ENCODE measurements around the gene STXBP6. TPM values are rescaled to one million over a fixed set of nuclear protein-coding genes. Genes with fewer than 3 reads are reported as not detected.

Gene STXBP6
- polyA plus RNA-seq, 1 donor (not counting 4 experiments of a cell fraction or from before 2014, with no cell fraction given): 1.4 TPM

- no peak for TF ChIP-seq CTCF (optimal IDR thresholded peaks at IDR 0.05 in 1 of 3, IDR thresholded peaks at IDR 0.05 in 1 of 3, conservative IDR thresholded peaks at IDR 0.05 in 1 of 3; ENCODE audit: extremely low read depth in 1 of 3, insufficient read depth in 2 of 3, low read length in 3 of 3)
- TF ChIP-seq EZH2 (IDR thresholded peaks at IDR 0.05; ENCODE audit: low read length): no peak
- Histone ChIP-seq H3K9me3 (ENCODE audit: control insufficient read depth, low read depth, low read length) (no peaks in the 10 kb centered on the region), H3K9ac (ENCODE audit: control insufficient read depth, extremely low read depth, insufficient read depth, low read length) (no peak overlapping the region), H3K4me3 (ENCODE audit: control insufficient read depth in 2 of 3, extremely low read depth in 1 of 3, insufficient read depth in 2 of 3, low read depth in 1 of 3, low read length in 3 of 3) (no peak overlapping the region), H3K27me3 (ENCODE audit: control insufficient read depth, extremely low read depth, insufficient read depth, low read length) (no peaks in the 10 kb centered on the region), H3K36me3 (ENCODE audit: control insufficient read depth in 2 of 2, extremely low read depth in 1 of 2, insufficient read depth in 2 of 2, low read length in 2 of 2) (no peaks in the 10 kb centered on the region), H3K4me1 (ENCODE audit: control insufficient read depth, extremely low read depth, insufficient read depth, low read length) (peaks cover 2% of the 10 kb centered on the region), H4K20me1 (ENCODE audit: control insufficient read depth, extremely low read depth, insufficient read depth, low read length) (no peaks in the 10 kb centered on the region), H3K4me2 (ENCODE audit: control insufficient read depth, extremely low read depth, insufficient read depth, low read depth, low read length) (no peak overlapping the region), H3K27ac (ENCODE audit: control insufficient read depth, insufficient read depth, low read length) (no peak overlapping the region), H3K9me1 (ENCODE audit: control insufficient read depth, extremely low read depth, insufficient read depth, low read length) (no peaks in the 10 kb centered on the region), H2AFZ (ENCODE audit: control insufficient read depth, low read length) (no peak overlapping the region), H3K79me2 (ENCODE audit: control insufficient read depth, insufficient read depth, low read length) (no peaks in the 10 kb centered on the region)
- dilution Hi-C loops (cut with MboI; ENCODE audit: extremely low pct_ligation_motif_present, low sequenced_read_pairs): no loop called here
- no peak for FAIRE-seq
- DNase-seq (ENCODE audit: low read depth, low spot score): no peak
These were observed 128.0 kb downstream of the STXBP6 start for GRCh38 chr14:24921903-24922302.

DNA sequence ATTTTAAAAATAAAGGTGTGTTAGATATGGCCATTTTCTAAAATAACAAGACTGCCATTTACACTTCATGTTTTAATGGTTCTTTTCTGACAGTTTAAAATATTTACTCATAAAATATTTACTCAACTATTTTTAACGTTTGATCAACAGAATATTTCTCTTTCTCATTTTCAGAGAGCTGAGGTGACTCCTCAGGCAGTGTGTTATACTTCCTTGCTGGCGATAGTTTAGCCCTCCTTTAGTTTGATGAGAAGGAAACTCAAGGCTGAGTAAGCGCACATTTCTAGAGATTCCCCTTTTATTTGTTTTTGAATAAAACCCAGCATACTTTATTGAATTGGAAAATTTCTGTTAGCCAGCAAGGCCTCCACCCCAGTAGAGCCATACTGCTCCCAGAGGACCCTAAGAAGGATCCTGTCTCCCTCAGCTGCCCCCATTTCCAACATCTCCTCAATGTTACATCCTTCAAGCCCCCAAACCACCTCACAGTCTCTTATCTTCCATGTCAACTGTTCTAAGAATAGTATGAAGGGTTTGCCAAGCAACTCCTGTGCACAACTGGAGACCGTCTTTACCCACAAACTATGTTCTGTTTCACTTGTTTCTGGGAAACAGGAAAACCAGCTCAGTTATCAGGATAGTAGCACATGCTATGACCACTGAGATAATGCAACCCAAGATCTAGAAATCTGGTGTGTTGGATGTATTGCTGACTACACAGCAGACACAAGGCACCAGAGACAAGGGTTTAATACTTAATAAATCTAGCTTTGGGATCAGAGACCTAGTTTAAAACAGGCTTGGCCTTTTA, 129.5 kb downstream of the STXBP6 start:
- no peak overlapping the region for H3K9ac ChIP-seq (ENCODE audit: control insufficient read depth, extremely low read depth, insufficient read depth, low read length)
- no peak overlapping the region for H3K4me3 ChIP-seq (ENCODE audit: control insufficient read depth in 2 of 3, extremely low read depth in 1 of 3, insufficient read depth in 2 of 3, low read depth in 1 of 3, low read length in 3 of 3)
- no peak overlapping the region for H3K27ac ChIP-seq (ENCODE audit: control insufficient read depth, insufficient read depth, low read length)
- H3K36me3 ChIP-seq (ENCODE audit: control insufficient read depth in 2 of 2, extremely low read depth in 1 of 2, insufficient read depth in 2 of 2, low read length in 2 of 2): no peaks in the 10 kb centered on the region
- H4K20me1 ChIP-seq (ENCODE audit: control insufficient read depth, extremely low read depth, insufficient read depth, low read length): no peaks in the 10 kb centered on the region
- no peak overlapping the region for H2AFZ ChIP-seq (ENCODE audit: control insufficient read depth, low read length)
- no peak for TF ChIP-seq CTCF (optimal IDR thresholded peaks at IDR 0.05 in 1 of 3, IDR thresholded peaks at IDR 0.05 in 1 of 3, conservative IDR thresholded peaks at IDR 0.05 in 1 of 3; ENCODE audit: extremely low read depth in 1 of 3, insufficient read depth in 2 of 3, low read length in 3 of 3)
- TF ChIP-seq EZH2 (IDR thresholded peaks at IDR 0.05; ENCODE audit: low read length): no peak
- H3K4me1 ChIP-seq (ENCODE audit: control insufficient read depth, extremely low read depth, insufficient read depth, low read length): peaks cover 2% of the 10 kb centered on the region
- H3K9me1 ChIP-seq (ENCODE audit: control insufficient read depth, extremely low read depth, insufficient read depth, low read length): no peaks in the 10 kb centered on the region
- no peaks in the 10 kb centered on the region for H3K27me3 ChIP-seq (ENCODE audit: control insufficient read depth, extremely low read depth, insufficient read depth, low read length)
- H3K4me2 ChIP-seq (ENCODE audit: control insufficient read depth, extremely low read depth, insufficient read depth, low read depth, low read length): no peak overlapping the region
- H3K9me3 ChIP-seq (ENCODE audit: control insufficient read depth, low read depth, low read length): no peaks in the 10 kb centered on the region
- DNase-seq (ENCODE audit: low read depth, low spot score) (no peak), FAIRE-seq (no peak)
- dilution Hi-C loops (cut with MboI; ENCODE audit: extremely low pct_ligation_motif_present, low sequenced_read_pairs): no loop called here
- no peaks in the 10 kb centered on the region for H3K79me2 ChIP-seq (ENCODE audit: control insufficient read depth, insufficient read depth, low read length)
